ENCODE data around the gene SSH3.

SSH3 gene

GRCh38 chr11:67280788-67281551 lies 22.4 kb upstream of the SSH3 start:
- DNase-seq: peak; percentile 42

GRCh38 chr11:67281552-67282150 lies 21.7 kb upstream of the SSH3 start:
- DNase-seq: peak; percentile 13

GRCh38 chr11:67282155-67282875 lies 21.0 kb upstream of the SSH3 start:
- peak; percentile 24 for DNase-seq

GRCh38 chr11:67282876-67283371 lies 20.4 kb upstream of the SSH3 start:
- DNase-seq: no peak

GRCh38 chr11:67283481-67283963 lies 19.8 kb upstream of the SSH3 start:
- DNase-seq: no peak

- no peak for DNase-seq
Observed at GRCh38 chr11:67284811-67285540, 18.4 kb upstream of the SSH3 start.

- DNase-seq: no peak
Observed at GRCh38 chr11:67285541-67286498, 17.5 kb upstream of the SSH3 start.

- no peak for DNase-seq
Observed at GRCh38 chr11:67286621-67287333, 16.6 kb upstream of the SSH3 start.

GRCh38 chr11:67287355-67288197 lies 15.8 kb upstream of the SSH3 start:
- no peak for DNase-seq

- DNase-seq: no peak
Observed at GRCh38 chr11:67288198-67288451, 15.2 kb upstream of the SSH3 start.

GRCh38 chr11:67288452-67289225 lies 14.7 kb upstream of the SSH3 start:
- peak; percentile 94 for DNase-seq

- DNase-seq: no peak
Observed at GRCh38 chr11:67289226-67289650, 14.1 kb upstream of the SSH3 start, which contains the start of gene ANKRD13D. Gene ANKRD13D, plus strand, starts transcription at chr11:67289303. Its CDS starts 158 bp downstream, at chr11:67289461.

- DNase-seq: no peak
Observed at GRCh38 chr11:67289651-67290479, 13.5 kb upstream of the SSH3 start.

- no peak for DNase-seq
Observed at GRCh38 chr11:67290801-67291200, 12.5 kb upstream of the SSH3 start.

GRCh38 chr11:67291481-67292381 lies 11.6 kb upstream of the SSH3 start:
- no peak for DNase-seq

- no peak for DNase-seq
Observed at GRCh38 chr11:67292671-67293070, 10.7 kb upstream of the SSH3 start.

GRCh38 chr11:67293090-67293489 lies 10.2 kb upstream of the SSH3 start:
- no peak for DNase-seq
